Mucosa of rectum (tissue), 2 donors: ENCODE results near the gene EXD2.
"Not testable (repeated sequence)": the region's sequence is repeated elsewhere in the genome, so short reads cannot be mapped to it uniquely, and the experiment has no call there.

Source experiments
- H3K27ac ChIP-seq, 2 donors: one replicate each; pipeline ENCODE4 v1.7.0; 2013; ENCODE audit warnings: inconsistent platforms in 2 of 2, low read depth in 2 of 2, low read length in 2 of 2
- H3K27me3 ChIP-seq, 2 donors: one replicate each; pipeline ENCODE4 v1.7.0; 2013; ENCODE audit warnings: low read length in 2 of 2; ENCODE audit not compliant: control insufficient read depth in 2 of 2, insufficient read depth in 2 of 2
- H3K36me3 ChIP-seq, 2 donors: one replicate each; pipeline ENCODE4 v1.7.0; 2013; ENCODE audit warnings: low read length in 2 of 2; ENCODE audit not compliant: control insufficient read depth in 2 of 2, insufficient read depth in 2 of 2
- H3K4me1 ChIP-seq, 2 donors: one replicate each; pipeline ENCODE4 v1.7.0; 2013; ENCODE audit warnings: low read length in 2 of 2, mild to moderate bottlenecking in 1 of 2; ENCODE audit not compliant: control insufficient read depth in 2 of 2, insufficient read depth in 2 of 2
- H3K4me3 ChIP-seq, 2 donors: one replicate each; pipeline ENCODE4 v1.7.0; 2013; ENCODE audit warnings: low read length in 2 of 2
- H3K9ac ChIP-seq, 2 donors: one replicate each; pipeline ENCODE4 v1.7.0; 2013; ENCODE audit warnings: low read length in 2 of 2, low read depth in 1 of 2, mild to moderate bottlenecking in 1 of 2
- H3K9me3 ChIP-seq, 2 donors: one replicate each; pipeline ENCODE4 v1.7.0; 2013; ENCODE audit warnings: low read length in 2 of 2; ENCODE audit not compliant: control insufficient read depth in 2 of 2
- donor health status: healthy.
- donor health status: Normal muscosa, but diverticular disease.

EXD2 gene

DNA sequence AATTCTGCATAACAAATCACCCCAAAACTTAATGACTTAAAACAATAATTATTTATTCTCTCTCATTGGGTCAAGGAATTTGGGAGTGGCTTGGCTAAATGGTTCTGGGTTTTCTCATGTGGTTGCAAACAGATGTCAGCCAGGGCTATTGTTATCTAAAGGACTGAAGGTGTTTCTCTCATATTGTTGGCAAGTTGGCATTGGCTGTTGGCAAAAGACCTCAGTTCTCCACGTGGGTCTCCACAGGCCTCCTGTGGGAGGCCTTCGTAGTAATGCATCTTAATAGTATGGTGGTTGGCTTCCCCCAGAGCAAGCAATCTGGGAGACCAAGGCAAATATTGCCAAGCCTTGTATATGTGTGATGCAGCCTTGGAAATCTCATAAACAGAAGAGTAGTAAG, 83.0 kb downstream of the EXD2 start:
- Histone ChIP-seq H3K4me3 (no peak overlapping the region), H3K9ac (no peak overlapping the region), H3K9me3 (no peaks in the 10 kb centered on the region), H3K27ac (no peak overlapping the region), H3K36me3 (no peaks in the 10 kb centered on the region), H3K4me1 (no peaks in the 10 kb centered on the region), H3K27me3 (no peaks in the 10 kb centered on the region)

DNA sequence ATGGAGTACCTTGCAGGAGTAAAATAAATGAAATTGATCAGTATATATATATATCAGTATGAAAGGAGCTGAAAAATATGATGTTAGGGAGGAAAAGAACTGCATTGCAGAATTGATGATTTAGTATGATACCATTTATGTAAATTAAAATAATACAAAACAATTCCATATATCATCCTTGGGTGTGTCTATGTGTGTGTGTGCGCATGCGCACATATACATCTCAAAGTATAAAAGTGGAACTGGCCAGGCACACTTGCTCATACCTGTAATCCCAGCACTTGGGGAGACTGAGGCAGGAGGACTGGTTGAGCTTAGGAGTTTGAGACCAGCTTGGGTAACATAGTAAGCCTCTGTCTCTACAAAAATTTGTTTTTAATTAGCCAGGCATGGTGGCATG, 84.0 kb downstream of the EXD2 start:
- no peaks in the 10 kb centered on the region for H3K36me3 ChIP-seq
- H3K9me3 ChIP-seq, result no peaks in the 10 kb centered on the region
- no peaks in the 10 kb centered on the region for H3K4me1 ChIP-seq
- no peak overlapping the region for H3K27ac ChIP-seq
- H3K4me3 ChIP-seq, result no peak overlapping the region
- H3K9ac ChIP-seq, result no peak overlapping the region
- no peaks in the 10 kb centered on the region for H3K27me3 ChIP-seq

DNA sequence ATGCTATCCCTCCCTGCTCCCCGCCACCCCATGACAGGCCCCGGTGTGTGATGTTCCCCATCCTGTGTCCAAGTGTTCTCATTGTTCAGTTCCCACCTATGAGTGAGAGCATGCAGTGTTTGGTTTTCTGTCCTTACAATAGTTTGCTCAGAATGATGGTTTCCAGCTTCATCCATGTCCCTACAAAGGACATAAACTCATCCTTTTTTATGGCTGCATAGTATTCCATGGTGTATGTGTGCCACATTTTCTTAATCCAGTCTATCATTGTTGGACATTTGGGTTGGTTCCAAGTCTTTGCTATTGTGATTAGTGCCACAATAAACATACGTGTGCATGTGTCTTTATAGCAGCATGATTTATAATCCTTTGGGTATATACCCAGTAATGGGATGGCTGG, 86.1 kb downstream of the EXD2 start:
- not testable (repeated sequence) for H3K27ac ChIP-seq, H3K9ac ChIP-seq, H3K4me1 ChIP-seq, H3K27me3 ChIP-seq, H3K36me3 ChIP-seq, H3K4me3 ChIP-seq, H3K9me3 ChIP-seq

DNA sequence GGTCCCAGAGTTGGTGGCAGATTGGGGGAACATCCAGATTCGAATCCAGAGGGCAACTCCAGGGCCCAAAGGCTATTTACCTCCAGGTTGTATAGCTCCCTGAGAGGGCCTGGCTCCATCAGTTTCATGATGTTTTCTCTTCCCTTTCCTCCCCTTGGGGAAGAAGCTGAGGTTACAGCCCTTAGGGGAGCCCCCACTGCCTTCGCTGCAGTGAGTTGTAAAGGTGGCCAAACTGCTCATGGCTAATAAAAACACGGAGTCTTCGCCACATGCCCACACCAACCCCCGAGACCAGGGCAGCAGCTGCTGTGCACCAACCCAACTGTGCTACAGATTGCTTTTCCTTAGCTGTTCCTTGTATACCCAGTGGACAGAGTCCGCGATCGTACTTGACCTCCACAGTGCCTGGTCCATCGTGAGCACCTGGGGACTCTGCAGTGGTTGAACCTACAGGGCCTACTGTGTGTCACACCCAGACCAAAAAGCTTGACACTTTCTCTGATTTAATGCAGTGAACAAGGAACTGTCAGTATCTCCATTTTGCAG, 89.5 kb downstream of the EXD2 start:
- H3K27me3 ChIP-seq, result no peaks in the 10 kb centered on the region
- H3K4me1 ChIP-seq, result peaks cover 0 to under 1% of the 10 kb centered on the region in 2 donors

DNA sequence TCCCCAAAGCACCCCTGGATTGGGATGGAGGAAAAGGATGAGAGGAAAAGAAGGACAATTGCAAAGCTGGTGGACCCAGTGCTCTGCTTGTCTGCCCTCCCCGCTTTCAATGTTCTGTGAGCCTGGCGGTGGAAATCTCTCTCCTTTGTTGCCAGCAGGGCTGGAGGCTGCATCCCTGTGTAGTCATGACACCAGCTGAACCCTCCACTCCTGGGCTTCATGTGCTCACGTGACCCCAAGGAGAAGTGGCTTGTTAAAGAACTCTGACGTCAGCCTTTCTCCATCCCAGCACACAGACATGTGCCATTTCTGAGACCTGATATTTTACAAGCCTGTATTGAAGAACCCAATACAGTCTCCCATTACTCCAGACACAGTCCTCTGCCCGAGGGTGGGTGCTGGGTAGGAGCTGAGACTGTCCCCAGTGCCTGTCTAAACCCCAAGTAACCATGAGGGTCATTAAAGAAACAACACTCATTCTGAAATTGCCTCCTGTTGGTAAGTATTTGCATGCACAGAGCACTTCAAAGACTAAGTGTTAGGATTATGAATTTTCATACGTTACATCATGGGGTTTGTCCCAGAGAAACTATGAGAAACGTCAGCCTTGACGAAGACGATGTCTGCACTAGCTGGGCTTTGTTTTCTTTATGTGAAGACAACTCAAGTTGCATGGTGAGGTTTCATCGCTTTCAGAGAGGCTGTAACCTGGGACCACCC, 90.3 kb downstream of the EXD2 start:
- Histone ChIP-seq H3K36me3 (no peaks in the 10 kb centered on the region), H3K9me3 (no peaks in the 10 kb centered on the region), H3K27me3 (no peaks in the 10 kb centered on the region), H3K4me1 (peaks cover 0 to 2% of the 10 kb centered on the region in 2 donors), H3K9ac (no peak overlapping the region), H3K27ac (no peak overlapping the region), H3K4me3 (no peak overlapping the region)

More for the DNA sequence above, 89.5 kb downstream of the EXD2 start:
- Histone ChIP-seq H3K27ac (no peak overlapping the region), H3K36me3 (no peaks in the 10 kb centered on the region), H3K9ac (no peak overlapping the region), H3K4me3 (no peak overlapping the region), H3K9me3 (no peaks in the 10 kb centered on the region)

DNA sequence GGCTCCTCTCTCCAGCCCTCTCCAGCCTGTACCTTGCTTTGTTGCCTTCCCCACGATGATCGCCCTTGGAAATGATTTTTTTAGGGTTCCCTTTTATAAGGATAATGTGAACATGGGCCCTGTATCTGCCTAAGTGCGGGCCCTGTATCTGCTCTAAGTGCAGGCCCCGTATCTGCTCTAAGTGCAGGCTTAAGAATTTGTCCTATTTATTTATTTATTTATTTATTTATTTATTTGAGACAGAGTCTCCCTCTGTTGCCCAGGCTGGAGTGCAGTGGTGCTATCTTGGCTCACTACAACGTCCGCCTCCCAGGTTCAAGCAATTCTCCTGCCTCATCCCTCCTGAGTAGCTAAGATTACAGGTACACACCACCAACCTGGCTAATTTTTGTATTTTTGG, 91.2 kb downstream of the EXD2 start:
- Histone ChIP-seq H3K36me3 (no peaks in the 10 kb centered on the region), H3K27ac (no peak overlapping the region), H3K4me3 (no peak overlapping the region), H3K9me3 (no peaks in the 10 kb centered on the region), H3K9ac (no peak overlapping the region), H3K4me1 (peaks cover 0 to 2% of the 10 kb centered on the region in 2 donors), H3K27me3 (no peaks in the 10 kb centered on the region)

DNA sequence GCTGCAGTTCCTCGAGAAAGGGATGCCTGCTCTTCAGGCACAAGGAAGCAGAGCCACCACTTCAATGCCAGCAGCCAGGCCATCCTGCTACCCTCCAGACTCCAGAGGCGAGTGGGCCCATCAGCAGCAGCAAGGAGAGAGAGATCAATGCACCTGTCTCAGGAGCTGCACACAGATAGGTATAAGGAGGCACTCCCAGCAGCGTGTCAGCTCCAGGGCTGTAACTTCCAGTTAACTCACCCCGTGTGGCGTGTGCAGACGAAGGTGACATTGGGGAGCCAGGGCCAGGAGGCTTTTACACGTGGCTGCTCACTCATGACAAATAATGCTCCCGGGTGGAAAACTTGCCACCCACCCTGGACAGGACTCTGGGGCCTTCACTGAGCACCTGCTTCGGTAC, 92.9 kb downstream of the EXD2 start:
- H3K27me3 ChIP-seq, result no peaks in the 10 kb centered on the region
- peaks cover 0 to 2% of the 10 kb centered on the region in 2 donors for H3K4me1 ChIP-seq
- H3K36me3 ChIP-seq, result no peaks in the 10 kb centered on the region
- H3K4me3 ChIP-seq, result no peak overlapping the region
- H3K9me3 ChIP-seq, result no peaks in the 10 kb centered on the region
- H3K9ac ChIP-seq, result no peak overlapping the region
- no peak overlapping the region for H3K27ac ChIP-seq

DNA sequence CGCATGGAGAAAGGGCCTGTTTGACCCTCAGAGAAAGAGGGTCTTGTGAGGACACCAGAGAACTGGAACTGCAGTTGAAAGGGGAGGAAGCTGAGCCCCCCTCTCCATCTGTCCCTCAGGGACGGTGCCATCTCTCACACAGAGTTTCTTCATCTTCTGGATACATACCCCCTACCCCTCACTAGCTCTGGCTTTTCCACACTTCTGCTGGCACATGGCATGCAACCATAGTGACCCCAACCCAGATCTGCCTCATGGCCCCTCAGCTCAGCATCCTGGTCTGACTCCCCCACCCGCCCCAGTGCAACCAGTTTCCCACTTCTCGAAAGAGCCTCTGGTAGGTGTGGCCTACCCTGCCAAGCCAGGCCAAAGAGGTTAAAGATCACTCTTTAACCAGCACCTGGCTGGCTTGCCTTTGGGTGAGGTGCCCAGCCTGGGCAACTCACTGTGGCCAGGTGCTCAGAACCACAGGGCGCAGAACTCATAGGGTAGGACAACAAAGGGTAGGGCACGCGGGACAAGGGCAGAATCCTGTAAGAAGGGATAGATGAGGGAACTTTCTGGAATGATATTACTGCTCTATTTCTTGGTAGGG, 94.5 kb downstream of the EXD2 start:
- Histone ChIP-seq H3K4me1 (peaks cover 0 to 2% of the 10 kb centered on the region in 2 donors), H3K9ac (no peak overlapping the region), H3K36me3 (no peaks in the 10 kb centered on the region), H3K27ac (no peak overlapping the region), H3K4me3 (no peak overlapping the region), H3K9me3 (no peaks in the 10 kb centered on the region), H3K27me3 (no peaks in the 10 kb centered on the region)

DNA sequence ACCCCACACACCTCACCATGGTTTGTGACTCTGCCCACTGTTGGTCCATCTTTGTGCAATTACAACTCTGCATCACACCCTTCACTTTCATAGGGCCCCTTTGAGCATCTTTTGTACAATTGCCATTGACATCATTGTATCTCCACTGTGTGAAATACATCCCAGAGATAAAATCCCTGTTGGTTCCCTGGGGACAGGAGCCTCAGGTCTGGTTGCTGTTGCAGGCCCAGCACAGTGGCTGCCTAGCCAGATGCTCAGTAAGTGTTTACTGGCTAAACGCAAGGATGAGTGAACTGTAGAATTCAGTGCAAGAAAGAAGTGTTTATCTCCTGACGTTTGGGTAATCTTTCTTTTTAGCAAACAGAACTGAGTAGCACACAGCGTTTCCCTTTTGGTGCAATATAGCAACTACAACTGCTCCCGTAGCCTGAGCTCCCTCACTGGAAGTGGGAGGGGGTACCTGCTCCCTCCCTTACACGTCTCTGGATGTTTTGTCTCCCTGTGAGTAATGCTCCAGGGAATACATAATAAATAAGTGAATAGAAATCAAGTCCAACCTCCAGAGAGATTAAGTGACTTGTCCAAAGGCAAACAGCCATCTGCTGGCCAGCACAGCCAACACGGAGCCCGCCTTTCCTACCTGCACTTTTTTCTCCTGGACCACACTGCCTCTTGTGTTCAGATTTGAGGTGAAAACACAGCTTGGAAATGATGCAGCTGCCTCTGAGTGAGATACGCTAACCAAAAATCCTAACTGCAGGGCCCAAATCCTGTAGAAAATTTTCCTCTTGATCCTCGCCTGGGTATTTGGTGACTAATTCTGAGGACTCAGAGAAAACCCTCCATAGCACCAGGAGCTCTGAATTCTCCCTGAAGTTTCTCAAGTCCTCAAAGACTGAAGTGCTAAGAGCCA, 96.1 kb downstream of the EXD2 start:
- Histone ChIP-seq H3K9ac (no peak overlapping the region), H3K9me3 (no peaks in the 10 kb centered on the region), H3K4me1 (peaks cover 0 to 2% of the 10 kb centered on the region in 2 donors), H3K36me3 (no peaks in the 10 kb centered on the region), H3K4me3 (no peak overlapping the region), H3K27me3 (no peaks in the 10 kb centered on the region), H3K27ac (no peak overlapping the region)
